ENCODE data around the gene TRPT1.

DNA sequence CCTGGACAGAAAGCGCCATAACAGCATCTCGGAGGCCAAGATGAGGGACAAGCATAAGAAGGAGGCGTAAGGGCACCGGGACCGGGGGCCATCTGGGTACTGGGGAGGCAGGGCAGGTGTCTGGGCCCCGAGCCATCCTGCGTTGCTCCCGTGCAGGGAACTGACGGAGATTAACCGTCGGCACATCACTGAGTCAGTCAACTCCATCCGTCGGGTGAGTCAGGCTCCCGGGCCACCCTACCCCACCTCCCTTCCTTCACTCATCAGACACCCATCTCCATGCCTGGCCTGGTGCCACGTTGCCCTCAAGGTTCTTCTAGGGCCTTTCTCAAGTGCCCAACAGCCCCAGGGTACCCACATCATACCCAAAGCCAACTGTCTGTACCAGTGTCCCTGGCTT, 40.4 kb upstream of the TRPT1 start:
- no peak for TF ChIP-seq CTCF (IDR thresholded peaks at IDR 0.05; ENCODE audit: insufficient read depth, low read depth, low read length)
- TF ChIP-seq EZH2 (IDR thresholded peaks at IDR 0.05; ENCODE audit: insufficient read depth, low read length) = no peak
